CD4-positive, alpha-beta T cell treated with Interleukin-12 subunit alpha and Interleukin-12 subunit beta, for 1 hour (primary cell): ENCODE data around the gene IQCE.
"Not testable (repeated sequence)": the region's sequence is repeated elsewhere in the genome, so short reads cannot be mapped to it uniquely, and the experiment has no call there.

Experiments
- DNase-seq: peaks from one replicate; pipeline ENCODE4 v3.0.0-alpha.2; 2020

IQCE gene

DNA sequence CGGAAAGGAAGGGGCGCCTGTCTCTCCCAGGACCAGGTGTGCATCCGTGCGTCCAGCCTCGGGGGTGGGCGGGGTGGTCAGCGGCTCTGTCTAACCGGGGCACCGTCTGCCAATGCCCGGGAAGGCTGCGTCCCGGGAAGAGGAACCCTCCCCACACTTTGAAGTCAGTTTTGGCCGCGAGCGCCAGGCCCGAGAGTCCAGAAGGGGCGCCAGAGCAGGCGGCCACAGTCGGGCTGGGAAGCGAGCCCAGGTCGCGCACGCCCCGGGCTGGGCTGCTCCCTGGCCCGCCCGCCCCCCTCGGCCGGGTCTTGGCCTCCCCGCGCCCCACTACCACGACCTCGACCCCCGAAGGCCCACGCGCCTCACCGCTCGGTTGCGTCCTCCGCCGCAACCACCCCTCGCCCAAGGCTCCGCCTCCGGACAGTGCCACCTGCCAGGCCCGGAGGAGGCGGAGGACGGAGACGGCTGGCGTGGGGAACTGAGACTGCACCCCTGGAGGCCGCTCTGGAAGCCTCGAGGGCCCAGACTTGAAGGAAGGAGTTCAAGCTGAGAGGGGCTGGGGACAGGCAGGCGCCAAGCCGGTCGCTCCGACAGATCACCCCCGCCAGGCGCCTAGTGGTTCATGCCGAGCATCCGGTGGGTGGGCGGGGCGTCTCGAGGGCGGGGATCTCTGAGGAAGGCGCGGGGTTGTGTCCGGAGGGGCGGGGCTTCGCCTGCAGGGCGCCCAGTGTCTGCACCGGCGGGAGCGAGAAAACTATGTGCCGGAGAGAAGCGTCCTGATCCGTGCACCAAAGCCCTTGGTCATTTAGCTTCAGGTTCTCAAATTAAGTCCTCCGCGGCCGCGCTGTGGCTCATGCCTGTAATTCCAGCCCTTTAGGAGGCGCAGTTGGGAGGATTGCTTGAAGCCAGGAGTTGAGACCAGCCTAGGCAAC is 3.4 kb upstream of the IQCE start, which contains the start of gene BRAT1:
BRAT1 (minus strand) TSS at position 404 of the 932 bp plus-strand sequence. CDS start 1,093 bp downstream, outside the sequence.
- DNase-seq, result peak; percentile 94

DNA sequence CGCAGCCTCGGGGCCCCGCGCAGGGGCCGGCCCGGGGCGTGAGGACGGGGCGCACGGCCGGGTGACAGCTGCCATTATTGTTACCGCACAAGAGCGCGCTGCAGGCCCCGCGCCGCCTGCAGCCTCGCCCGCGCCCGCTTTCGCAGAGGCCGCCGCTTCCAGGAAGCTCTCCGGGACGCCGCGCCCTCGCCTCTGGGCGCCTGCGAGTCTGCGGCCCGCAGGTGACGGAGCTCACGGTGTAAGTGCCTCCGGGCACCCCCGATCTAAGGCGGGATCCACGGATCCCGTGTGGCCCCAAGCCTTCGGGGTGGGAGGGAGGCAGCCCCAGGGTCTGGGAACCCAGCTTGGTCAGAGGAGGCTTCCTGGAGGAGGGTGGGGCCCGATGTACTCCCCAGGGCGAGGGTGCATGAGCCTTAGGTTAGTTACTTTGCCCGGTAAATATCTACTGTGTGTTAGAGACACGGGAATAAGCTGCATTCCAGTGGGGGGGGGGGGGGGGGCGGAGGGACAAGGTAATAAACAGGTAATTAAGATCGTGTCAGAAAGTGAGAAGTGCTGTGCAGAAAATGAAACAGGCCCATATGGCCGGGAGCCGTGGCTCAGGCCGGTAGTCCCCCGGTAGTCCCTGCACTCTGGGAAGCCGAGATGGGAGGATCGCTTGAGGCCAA is 638 bp downstream of the IQCE start:
- DNase-seq, result no peak

GRCh38 chr7:2563955-2564354 is 5.2 kb downstream of the IQCE start:
- not testable (repeated sequence) for DNase-seq

- DNase-seq, result no peak
Observed at GRCh38 chr7:2564970-2565540, 6.3 kb downstream of the IQCE start.

GRCh38 chr7:2566348-2566889 is 7.6 kb downstream of the IQCE start:
- no peak for DNase-seq

DNA sequence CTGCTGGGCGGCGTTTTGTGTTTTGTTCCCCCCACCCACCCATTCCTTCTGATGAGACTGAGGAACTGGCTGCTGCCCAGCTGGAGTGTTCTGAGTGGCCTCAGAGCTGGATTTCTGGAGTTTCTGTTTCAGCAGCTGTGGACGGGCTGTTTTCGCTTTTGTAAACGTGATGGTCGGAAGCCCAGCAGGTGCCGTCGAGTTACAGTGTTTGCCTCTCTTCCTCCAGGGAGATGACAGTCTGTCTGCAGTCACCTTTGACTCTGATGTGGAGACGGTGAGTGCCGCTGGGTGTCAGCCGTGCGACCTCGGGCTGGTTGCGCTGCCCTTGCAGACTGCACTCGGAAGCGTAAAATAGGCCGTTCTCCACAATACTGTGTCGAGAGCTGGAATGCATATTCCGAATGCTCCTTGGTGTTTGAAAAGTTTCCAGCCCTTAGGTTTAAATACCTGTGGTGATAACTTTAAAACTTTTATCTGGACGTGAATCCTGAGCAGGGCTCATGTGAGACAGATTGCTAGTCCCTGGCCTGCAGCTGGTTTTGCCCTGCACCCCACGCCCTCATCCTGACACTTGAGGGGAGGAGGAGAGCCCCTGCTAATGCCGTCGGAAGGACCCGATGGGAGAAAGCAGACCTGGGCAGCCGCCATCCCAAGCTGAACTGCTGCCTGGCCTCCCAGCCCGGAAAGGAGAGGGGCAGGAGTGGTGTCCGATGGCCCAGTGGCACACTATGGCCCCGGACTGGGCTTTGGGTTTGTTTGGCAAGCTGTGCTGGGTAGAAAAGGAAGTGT is 8.3 kb downstream of the IQCE start:
- DNase-seq, result peak; percentile 34

GRCh38 chr7:2567679-2568278 is 9.0 kb downstream of the IQCE start:
- no peak for DNase-seq

GRCh38 chr7:2568521-2569223 is 9.9 kb downstream of the IQCE start:
- no peak for DNase-seq

DNA sequence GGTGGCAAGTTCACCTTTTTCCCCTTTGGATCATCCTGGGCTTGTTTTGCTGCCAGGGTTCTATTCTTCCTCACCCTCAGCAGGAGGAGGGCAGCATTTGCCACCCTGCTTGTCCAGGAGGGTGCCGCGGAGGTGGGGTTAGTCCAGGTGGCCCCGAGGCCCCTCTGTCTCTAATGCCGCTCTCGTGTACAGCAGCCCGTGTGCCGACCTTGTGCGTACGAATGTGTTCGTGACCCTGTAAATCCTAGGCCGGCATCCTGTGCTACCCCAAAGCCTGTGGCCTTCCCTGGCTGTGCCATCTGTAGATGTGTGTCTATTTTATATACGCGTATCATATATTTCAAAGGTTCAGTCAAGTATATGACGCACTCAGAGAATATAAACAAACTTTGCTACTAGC is 10.6 kb downstream of the IQCE start:
- no peak for DNase-seq

- no peak for DNase-seq
Observed at GRCh38 chr7:2570021-2570420, 11.2 kb downstream of the IQCE start.

DNA sequence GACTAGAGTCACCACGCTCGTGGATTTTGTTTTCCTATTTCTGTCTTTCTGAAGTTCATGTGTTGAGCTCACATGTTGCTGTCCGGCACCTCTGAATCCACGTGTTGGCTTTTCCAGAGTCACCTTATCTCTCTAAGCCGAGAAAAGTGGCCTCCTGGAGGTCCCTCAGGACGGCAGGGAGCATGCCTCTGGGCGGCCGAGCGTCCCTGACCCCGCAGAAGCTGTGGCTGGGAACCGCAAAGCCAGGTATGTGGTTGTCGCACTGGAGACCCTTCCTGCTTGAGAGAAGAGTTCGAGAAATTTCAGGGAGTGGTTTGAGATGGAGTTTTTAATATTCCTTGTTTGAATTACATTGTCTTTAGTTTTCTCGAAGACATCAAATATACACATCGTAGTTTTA is 12.6 kb downstream of the IQCE start:
- no peak for DNase-seq

DNA sequence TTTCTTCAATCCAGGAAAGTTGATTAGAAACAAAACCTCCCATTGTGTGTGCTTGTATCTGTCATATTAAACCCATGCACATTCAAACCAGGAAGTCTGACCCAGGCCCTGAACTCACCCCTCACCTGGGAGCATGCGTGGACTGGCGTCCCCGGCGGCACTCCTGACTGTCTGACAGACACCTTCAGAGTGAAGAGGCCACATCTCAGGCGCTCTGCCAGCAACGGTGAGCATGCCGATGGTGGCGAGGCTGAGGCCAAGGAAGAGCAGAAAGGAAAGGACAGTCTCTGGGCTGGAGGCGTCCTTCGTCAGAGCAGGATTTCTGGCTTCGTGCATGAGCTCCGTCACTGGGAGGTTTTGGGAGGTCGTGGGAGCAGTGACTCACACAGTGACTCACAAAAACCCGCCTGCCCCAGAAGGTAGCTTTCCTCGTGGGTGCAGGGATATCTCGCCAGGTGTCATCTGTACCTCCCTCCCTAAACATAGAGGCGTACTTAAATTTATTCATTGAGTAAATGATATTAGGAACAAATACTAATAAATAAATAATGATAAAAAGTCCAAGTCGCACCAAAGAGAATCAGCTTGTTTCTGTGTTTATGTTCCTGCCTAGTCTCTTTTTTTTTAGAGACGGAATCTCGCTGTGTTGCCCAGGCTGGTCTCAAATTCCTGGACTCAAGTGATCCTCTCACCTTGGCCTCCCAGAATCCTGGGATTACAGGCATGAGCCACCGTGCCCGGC is 13.5 kb downstream of the IQCE start:
- no peak for DNase-seq

DNA sequence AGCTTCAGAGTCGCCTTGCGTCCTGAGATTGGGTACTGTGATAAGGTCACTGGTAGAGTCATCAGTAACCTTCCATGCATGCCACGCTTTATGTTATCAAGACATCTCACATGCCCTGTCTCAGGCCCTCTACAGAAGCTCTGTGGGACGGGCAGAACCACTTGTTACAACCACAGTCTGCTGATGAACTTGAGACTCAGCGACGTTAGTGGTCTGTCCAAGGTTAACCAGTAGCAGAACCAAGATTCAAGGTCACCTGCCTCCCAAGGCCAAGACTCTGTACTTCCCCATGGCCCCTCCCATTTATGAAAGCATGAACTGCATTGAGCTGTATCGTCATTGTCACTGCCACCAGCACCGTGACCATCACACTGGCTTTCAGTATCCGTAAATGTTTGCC is 15.0 kb downstream of the IQCE start:
- no peak for DNase-seq

GRCh38 chr7:2575046-2575732 is 16.4 kb downstream of the IQCE start:
- no peak for DNase-seq

DNA sequence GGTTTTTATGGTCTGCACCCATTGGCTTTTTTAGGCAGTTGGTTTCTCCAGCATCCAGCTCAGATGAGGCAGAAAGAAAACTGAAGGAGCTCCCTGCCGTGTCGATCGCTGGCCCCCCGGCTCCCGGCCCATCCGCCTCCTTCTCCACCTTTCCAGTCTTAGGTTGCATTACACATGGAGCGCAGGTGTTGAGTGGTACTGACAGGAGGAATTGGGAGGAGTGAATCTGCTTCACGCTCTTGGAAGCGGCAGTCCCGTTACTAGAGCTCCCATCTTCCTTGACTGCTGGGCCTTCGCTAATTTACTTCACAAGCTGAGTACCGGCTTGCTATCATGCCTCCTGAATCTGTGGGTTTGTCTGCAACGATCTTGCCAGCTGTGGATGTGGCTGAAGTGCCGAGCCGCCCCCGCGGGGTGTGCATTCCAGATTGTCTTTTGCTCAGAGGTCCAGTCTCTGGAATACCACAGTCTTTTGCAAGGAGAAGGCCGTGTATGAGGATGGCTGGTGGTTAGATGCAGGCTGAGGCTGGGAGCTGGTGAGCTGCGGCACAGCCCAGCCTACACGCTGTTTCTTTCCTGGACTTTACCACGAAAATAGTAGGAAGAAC is 17.1 kb downstream of the IQCE start:
- DNase-seq, result no peak

DNA sequence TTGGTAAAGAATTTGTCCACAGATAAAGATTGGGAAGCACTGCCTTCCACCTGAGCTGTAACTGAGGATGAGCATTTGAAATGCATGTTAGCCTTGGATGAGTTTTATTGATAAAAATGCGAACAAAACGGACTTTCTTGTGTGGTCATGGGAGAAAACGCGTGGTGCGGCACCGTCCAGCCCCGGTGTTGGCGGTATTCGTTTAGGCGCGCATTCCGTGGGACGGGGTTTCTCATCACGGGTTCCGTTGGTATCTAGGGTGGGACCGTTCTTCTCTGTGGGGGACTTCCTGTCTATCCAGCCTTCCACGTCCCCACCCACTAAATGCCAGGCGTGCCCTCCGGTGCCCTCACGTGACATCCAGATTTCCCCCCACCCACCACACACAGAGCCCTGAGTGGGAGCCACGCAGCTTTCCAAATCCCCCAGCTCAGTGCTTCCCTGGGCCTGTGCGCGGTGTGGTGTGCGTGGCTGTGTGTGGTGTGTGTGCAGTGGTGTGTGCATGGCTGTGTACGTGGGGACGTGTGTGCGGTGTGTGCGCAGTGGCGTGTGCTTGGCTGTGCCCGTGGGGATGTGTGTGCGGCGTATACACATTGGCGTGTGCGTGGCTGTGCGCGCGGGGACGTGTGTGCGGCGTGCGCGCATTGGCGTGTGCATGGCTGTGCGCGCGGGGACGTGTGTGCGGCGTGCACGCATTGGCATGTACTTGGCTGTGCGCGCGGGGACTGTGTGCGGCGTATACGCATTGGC is 18.1 kb downstream of the IQCE start:
- no peak for DNase-seq

- DNase-seq, result no peak
Observed at GRCh38 chr7:2577914-2578680, 19.3 kb downstream of the IQCE start.

GRCh38 chr7:2580636-2581035 is 21.9 kb downstream of the IQCE start:
- DNase-seq, result no peak
